Posterior cingulate gyrus (tissue), 11 donors: Measurements from ENCODE around the gene SLC12A4.
"Not testable (repeated sequence)": the region's sequence is repeated elsewhere in the genome, so short reads cannot be mapped to it uniquely, and the experiment has no call there.

Source experiments
- DNase-seq, 10 donors: peaks; one replicate each; pipeline versions ENCODE4 v3.0.0 to v3.0.0-alpha.2; 2020 to 2021; ENCODE audit warnings: mixed read lengths in 3 of 10
- intact Hi-C: fragments of 100-400 bp; cut with DNase I; formaldehyde crosslinking; loops from one replicate; pipeline ENCODE4 v1.15.1; 2023

SLC12A4 gene

DNA sequence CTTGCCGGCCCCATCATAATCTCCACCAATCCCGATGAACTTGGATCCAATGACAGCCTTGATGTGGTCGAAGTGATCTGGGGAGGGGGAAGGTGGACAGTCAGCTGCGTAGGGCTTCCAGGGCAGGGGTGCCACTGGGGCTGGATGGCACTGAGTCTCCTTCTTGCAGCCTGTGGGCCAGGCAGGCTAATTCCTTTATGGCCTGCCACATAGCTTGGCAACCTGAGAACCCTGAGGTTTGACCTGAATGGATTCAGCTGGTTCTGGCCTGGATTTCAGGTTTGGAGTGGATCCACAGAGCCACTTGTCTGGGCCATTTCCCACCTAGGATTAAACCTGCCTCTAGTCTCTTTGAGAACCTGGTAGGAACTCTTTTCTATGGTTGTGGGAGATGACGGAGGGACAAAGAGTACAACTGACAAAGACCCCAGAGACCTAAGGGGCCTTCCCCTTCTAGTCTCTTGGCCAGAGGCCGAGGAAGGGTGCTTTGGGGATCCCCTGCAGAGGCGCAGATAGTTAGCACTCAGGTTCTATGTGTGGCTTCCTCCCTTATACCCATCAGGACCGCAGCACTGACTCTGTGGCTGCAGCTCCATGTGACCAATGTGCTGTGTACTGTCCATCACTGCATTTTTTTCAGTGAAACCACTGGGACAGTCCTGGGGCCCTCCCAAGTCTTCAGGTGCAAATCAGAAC, 21.0 kb upstream of the SLC12A4 start:
- DNase-seq: no peak
- intact Hi-C loops: loop anchor here (10.0 kb wide), 1 partner anchor 235 kb away; no protein-coding TSS in a partner anchor

DNA sequence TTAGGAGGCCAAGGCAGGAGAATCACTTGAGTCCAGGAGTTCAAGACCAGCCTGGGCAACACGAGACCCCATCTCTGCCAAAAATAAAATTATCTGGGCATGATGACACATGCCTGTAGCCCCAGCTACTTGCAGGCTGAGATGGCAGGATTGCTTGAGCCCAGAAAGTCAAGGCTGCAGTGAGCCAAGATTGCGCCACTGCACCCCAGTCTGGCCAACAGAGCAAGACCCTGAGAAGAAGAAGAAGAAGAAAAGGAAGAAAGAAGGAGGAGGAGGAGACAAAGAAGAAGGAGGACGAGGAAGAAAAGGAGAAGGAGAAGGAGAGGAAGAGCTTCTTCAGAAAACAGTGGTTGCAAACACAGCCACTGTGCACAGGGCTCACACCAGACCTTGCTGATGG, 20.2 kb upstream of the SLC12A4 start:
- no peak for DNase-seq
- intact Hi-C loops: no loop called here

DNA sequence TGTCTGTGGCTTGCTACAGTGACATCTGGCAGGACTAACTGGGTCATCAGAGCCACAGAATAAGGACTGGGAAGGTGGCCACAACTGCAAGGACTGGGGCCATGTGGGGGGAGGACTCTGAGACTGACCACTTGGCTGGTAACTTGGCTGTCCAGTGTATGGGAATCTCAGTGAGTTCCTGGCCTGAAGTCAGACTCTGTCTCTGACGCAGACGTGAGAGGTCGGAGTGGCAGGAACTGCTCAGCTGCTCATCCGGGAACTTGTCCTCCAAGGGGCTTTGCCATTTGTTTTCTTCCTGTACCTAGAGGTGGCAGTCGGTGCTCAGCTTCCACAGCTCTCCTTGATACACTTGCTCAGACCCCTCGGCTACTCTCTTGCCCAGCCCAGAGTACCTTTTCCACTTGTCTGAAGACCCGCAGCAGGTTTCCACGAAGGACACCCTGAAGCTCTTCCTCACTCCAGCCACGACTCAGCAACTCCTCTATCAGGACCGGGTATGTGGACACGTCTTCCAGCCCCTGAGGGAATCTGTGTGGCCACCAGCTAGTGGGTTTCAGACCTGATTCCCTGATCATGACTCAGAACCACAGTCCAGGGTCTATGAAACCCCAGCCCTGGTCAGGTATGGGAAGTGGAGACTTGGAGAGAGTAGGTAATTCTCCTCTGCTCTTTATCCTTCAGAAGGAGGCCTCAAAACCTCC, 19.2 kb upstream of the SLC12A4 start:
- DNase-seq: no peak
- intact Hi-C loops: no loop called here

DNA sequence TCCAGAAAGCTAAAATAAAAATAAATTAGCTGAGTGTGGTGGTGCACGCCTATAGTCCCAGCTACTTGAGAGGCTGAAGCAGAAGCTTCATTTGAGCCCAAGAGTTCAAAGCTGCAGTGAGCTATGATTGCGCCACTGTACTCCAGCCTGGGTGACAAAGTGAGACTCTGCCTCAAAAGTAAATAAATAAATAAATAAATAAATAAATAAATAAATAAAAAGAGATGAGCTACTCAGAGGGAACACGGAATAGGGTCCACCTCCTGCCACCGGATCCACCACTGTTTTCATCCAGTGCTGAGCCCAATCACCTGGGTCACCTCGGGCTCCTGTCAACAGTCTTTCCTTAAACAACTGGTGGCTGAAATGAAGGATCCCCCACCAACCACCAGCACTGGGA, 18.5 kb upstream of the SLC12A4 start:
- no peak for DNase-seq
- intact Hi-C loops: no loop called here

DNA sequence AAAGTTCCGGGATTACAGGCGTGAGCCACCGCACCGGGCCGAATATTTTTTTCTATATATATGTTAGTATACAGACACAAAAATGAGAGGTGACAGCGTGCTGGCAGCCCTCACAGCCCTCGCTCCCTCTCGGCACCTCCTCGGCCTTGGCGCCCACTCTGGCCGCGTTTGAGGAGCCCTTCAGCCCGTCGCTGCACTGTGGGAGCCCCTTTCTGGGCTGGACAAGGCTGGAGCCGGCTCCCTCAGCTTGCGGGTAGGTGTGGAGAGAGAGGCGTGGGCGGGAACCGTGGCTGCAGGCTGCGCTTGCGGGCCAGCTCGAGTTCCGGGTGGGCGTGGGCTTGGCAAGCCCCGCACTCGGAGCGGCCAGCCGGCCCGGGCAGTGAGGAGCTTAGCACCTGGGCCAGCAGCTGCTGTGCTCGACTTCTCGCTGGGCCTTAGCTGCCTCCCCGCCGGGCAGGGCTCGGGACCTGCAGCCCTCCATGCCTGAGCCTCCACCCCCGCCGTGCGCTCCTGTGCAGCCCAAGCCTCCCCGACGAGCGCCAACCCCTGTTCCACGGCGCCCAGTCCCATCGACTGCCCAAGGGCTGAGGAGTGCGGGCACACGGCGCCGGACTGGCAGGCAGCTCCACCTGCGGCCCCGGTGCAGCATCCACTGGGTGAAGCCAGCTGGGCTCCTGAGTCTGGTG, 13.7 kb upstream of the SLC12A4 start:
- no peak for DNase-seq
- intact Hi-C loops: no loop called here

DNA sequence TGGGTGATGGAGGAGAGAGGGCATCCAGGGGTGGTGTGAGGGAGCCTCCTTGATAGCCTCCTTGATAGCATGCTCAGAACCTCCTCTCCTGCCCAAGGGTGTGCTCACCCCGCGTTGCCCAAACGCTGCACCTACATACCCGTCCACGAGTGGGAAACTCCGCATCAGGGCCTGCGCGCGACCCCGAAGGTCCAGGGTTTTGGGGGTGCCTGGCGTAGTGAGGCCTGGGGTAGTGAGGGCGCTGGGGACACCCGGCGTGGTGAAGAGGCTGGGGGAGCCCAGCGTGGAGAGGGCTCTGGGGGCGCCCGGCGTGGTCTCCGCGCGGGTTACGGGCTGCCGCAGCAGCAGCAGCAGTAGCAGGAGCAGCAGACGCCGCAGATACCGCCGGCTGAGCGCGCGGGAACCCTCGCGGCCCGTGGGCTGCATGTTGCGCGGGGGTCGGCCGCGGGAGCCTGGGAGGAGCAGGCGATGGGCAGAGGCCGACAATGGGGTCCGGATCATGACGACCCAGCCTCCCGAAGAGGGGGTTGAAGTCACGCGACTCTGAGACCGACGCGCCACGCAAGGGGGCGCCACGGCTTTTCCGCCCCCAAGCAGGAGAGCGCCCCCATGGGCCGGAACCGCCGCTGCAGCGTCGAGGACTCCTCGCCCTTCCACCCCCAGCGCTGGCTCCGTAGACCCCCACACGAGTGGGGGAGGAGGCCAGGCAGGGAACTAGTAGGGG, 11.7 kb upstream of the SLC12A4 start, which contains the start of gene DPEP3:
DPEP3 (minus strand) TSS at position 545 of the 724 bp plus-strand sequence; CDS start at position 426, 119 bp downstream.
- no peak for DNase-seq
- intact Hi-C loops: no loop called here

DNA sequence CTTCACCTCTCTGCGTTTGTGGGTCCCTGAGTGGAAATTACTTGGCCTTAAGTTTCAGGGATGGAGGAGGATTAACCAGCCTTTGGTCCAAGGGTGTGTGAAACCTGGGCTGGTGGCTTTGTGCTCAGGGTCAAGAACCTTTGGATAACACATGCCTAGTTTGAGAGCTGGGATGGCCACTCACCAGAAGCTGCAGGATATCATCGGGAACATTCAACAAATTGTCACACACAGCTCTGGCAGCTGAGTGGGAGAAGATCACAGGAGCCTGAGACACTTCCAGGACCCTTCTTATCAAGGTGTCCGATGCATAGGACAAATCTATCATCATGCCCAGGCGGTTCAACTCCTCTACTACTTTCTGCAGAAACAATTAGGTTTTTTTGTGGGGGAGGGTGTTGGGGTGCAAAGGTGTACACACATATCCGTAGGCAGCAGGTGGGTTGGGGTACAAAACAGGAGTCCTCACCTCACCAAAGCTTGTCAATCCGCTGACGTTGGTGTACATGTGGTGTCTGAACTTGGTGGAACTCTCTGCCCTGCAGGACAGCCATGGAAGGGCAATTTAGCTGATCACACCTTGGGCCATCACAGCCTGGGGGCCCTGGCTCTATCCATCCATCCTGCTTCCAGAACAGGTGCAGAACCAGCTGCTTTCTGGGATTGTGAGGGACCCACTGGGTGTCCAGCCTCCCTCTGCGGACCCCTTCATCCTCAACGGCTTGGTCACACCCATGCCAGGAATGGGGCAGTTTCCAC, 9.2 kb upstream of the SLC12A4 start:
- DNase-seq: no peak
- intact Hi-C loops: no loop called here

DNA sequence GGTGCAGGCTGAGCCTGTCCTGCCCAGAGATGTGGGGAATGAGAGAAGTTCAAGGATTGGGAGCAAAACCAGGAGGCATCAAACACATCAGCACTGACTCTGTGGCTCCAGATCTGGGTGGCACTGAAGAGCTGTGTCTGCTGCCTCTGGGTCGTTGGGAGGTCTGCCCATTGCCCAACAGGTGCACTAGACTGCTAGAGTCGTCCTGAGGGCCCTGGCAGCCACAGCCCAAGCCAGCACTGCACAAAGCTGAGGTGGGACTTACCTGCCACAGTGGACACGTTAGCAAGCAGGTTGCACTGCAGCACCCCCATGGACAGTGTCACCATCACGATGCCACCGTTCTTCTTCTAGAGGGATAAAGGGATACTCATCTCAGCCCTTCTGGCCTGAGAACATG, 8.6 kb upstream of the SLC12A4 start:
- intact Hi-C loops: no loop called here

DNA sequence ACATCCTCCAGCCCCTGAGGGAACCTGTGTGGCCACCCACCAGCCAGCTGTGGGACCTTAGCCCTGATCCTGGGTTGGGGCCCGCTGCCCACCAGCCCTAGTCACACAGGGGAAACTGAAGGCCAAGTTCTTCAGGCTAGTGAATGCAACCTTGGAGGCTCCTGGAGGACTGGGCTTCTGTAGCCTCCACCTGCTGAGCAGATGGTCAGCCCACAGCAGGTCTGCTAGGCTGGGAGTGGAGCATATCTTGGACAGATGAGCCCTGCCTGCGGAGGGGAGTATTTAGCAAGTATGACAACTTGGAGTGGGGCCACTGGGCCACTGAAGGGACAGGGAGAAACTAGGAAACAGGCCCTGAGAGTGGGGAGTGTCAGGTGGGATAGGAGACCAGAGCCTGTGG, 7.8 kb upstream of the SLC12A4 start:
- no peak for DNase-seq
- intact Hi-C loops: no loop called here

More for the DNA sequence above, 8.6 kb upstream of the SLC12A4 start:
- peak in 1 of 10 donors; percentile 44 for DNase-seq

DNA sequence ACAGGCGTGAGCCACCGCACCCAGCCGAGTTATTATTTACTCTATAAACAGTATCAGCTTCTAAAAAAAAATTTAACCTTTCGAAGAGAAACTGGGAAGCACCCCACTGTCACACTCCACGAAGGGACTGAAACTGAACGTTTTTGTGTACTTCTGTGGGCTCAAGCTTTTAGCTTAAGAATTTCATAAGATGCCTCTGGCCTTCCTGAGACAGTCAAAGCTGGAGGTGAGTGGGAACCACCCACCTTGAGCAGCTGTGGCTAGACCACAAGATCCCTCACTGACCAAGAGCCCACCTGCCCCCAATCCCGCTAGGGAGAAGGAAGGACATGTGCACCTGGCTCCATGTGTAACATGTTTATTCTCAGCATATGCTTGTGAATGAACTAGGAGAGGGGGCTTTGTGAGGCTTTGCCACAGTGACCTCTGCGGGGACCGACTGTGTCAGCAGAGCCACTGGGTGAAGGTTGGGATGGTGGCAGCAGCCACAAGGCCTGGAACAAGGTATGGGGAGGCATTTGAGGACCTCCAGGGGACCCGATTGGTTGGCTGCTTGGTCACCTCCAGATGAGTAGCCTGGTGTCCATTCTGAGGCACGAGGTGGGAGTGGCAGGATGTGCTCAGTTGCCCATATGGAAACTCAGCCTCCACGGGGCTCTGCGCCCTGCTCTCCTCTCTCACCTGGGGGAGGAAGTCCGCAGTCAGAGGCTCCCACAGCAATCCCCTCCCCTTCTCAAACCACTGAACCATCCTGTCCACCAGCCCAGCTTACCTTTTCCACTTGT, 7.1 kb upstream of the SLC12A4 start:
- DNase-seq: no peak
- intact Hi-C loops: no loop called here

DNA sequence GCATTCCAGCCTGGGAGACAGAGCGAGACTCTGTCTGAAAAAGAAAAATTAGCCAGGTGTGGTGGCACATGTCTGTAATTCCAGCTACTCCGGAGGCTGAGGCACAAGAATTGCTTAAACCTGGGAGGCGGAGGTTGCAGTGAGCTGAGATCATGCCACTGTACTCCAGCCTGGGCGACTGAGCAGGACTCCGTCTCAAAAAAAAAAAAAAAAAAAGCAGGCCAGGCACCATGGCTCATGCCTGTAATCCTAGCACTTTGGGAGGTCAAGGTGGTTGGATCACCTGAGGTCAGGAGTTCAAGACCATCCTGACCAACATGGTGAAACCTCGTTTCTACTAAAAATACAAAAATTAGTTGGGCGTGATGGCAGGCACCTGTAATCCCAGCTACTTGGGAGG, 3.8 kb upstream of the SLC12A4 start:
- intact Hi-C loops, DNase-seq: not testable (repeated sequence)

DNA sequence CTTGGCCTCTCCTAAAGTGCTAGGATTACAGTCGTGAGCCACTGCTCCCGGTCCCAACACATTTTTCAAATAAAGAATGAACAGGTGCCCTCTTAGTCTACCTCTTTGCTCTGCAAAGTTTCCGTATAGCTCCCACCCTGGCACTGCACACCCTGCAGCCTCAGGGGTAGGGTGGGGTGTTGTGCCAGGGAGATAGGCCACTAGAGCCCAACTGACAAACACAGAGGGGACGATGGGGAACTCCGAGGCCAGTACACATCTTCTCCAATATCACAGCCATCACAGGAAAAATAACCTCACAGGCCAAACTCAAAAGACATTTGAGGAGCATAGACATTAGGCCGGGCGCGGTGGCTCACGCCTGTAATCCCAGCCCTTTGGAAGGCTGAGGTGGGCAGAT, 2.7 kb upstream of the SLC12A4 start:
- DNase-seq: no peak
- intact Hi-C loops: no loop called here

DNA sequence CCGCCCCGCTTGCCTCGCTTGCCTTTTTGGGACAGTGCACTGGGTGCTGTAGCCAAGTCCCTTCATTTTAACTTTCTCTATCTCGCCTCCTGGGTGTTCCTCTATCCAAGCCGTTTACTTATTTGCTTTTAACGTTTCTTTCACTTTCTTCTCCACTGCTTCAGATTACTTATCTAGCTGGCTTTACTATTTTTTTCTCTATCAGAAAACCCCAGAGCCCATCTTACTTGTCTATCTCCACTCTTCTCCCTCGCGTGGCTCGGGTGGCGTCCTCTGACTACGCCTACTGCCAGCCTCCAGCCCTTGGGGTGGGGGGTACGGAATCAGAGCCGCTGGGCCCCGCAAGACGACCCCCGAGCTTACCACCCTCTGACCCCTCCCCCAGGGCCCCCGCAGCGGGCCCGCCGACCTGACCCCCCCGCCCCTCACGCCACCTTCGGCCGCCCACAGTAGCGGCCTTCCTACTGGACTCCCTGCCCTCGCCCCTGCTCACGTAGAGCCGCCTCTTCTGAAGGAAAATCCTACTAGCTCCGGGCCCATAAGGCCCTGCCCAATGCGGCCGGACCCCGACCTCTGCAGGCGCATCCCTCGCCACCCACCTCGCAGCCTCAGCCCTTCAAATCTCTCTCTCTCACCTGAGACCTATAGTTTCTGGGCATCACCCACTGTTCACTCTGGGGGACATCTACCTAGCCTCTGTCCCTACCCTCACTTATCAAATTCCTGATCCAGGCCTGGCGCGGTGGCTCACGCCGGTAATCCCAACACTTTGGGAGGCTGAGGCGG, 1.0 kb upstream of the SLC12A4 start:
- intact Hi-C loops: no loop called here
- DNase-seq: no peak

DNA sequence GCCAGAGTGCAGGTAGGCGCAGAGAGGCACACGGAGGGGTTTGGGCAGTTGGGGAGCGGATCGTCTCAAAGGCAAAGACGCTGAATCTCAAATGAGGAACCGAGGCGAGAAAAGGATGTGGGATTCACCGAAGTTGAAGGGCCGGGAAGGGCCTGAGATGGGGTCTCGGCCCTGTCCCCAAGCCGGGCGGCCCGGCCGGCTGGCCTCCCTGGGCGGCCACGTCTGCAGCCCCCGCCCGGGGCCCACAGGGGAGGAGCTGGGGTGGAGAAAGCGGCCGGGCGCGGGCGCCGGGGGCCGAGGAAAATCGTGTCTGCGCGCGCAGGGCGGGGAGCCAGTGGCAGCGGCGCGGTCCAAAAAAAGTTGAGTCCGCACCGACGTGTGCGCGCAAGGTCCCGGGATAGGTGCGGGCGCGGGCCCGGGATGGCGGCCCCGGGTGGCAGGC, 458 bp downstream of the SLC12A4 start:
- peak in 1 of 10 donors; percentile 34 for DNase-seq
- intact Hi-C loops: no loop called here

DNA sequence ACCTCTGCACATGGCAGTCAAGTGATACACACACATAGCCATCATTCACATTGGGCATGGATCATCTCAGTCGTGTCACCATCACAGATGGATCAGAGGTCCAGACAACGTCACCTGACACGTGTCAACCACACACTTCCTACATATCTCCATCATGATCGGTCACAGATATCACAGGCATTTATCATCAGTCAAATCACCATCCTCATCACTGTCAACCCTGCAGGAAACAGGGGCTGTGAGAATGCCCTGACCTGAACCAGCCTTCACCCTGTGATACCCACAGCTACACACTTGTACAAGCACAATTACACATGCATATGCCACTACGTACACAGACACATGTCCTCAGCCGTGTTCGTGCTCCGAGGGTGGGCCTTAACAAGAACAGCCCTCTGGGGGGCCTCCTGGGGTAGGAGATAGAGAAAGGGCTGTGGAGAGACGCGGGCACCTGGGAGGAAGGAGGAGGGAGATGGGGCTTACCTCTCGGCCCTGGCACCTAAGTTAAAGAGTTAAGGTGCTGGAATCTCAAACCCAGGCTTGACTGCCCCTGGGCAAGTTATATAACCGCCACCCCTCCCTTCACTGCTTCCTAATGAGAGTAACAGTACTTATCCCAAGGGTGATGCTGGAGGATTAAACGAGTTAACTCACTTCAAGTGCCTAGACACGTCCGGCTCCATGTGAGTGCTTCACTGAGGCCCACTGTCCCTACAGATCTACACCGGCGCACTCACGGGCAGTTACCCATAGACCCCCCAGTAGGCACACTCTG, 1.1 kb downstream of the SLC12A4 start:
- no peak for DNase-seq
- intact Hi-C loops: no loop called here

DNA sequence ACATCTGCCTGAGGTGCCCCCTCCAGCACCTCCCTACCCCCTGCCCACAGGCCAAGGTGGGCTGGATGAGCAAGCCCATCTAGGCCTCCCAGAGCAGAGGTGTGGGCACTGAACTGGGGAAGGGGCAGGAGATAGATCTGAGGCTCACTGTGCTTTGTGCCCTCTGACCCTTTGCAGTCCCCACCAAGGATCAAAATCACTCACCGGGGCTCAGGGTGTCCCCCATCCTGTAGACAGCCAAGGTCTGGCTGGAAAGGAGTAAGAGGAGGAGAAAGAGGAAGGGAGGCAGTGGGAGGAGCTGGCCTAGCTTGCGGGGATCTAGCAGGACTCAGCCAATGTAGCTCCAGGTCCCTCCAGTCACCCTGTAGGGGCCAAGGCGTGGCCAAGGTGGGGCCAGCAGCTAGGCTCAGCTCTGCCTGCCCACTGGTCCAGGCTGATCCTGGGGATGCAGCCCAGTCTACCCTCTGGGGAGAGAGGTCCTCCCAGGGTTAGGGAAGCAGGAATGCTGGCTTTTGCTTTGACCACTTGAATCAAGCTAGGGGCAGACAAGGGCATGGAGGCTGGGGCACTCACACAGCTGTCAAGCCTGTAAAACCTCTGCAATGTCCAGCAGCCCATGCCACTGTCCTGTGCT, 1.8 kb downstream of the SLC12A4 start:
- DNase-seq: no peak

More for the DNA sequence above, 1.8 kb downstream of the SLC12A4 start:
- intact Hi-C loops: no loop called here
